GM21576 (cell line): Measurements from ENCODE around the gene GABBR1.

Source experiments
- ATAC-seq: cut with Tn5 transposase; IDR thresholded peaks from one replicate; pipeline ENCODE4 v1.9.1; 2021; ENCODE audit warnings: mild to moderate bottlenecking, moderate library complexity; ENCODE audit not compliant: unreplicated experiment

The GABBR1 gene

DNA sequence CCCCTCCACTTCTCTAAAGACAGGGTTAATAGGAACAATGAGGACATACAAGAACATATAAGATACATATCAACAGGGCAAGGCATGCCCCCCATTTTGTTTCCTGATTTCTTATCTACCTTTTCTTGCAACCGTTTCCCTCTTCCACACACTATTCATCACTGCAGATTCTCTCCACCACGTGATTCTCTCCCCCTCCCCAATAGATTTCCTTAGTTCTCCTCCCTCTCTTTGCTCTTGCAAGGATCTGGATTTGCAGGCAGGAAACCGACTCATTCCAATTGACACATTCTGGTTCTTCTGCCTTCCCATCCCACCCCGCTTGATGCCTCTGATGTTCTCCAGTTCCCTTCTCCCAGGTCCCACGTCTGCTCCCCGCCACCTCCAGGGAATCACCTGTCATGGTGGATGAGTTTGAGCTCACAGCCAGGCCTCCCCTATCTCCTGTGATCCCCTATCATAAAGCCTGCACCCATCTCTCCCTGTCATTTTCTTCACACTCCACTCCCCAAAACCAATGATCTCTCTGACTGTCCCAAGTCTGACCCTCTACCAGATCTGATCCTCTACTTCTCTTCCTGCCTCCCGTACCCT is 7.5 kb downstream of the GABBR1 start:
- ATAC-seq: no peak

GRCh38 chr6:29624520-29624961 is 8.4 kb downstream of the GABBR1 start:
- ATAC-seq: no peak

- ATAC-seq: no peak
Observed at GRCh38 chr6:29620630-29621029, 12.4 kb downstream of the GABBR1 start.

DNA sequence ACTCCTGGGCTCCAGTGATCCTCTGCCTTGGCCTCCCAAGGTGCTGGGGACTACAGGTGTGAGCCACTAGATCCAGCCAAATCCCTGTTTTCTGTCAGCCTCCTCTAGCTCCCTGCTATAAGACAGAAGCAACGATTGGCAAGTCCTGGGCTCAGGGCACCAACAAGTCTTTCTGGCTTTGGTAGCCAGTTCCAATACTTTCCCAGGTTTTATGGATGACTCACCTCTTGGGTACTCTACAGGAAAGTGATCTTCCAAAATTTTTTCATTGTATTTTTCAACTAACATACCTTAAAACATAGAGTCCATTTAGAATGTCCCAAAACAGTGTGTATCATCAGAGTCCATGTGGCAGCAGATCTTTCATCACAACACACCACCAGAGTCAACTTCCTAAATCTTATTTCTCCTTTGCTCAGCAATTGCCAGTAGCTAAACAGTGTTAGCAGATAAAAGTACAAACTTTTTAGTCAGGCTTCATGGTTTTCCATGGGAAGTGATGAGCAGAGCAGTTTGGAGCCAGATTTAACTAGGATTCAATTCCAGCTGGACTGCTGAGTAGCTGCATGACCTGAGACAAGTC is 13.3 kb downstream of the GABBR1 start:
- no peak for ATAC-seq

DNA sequence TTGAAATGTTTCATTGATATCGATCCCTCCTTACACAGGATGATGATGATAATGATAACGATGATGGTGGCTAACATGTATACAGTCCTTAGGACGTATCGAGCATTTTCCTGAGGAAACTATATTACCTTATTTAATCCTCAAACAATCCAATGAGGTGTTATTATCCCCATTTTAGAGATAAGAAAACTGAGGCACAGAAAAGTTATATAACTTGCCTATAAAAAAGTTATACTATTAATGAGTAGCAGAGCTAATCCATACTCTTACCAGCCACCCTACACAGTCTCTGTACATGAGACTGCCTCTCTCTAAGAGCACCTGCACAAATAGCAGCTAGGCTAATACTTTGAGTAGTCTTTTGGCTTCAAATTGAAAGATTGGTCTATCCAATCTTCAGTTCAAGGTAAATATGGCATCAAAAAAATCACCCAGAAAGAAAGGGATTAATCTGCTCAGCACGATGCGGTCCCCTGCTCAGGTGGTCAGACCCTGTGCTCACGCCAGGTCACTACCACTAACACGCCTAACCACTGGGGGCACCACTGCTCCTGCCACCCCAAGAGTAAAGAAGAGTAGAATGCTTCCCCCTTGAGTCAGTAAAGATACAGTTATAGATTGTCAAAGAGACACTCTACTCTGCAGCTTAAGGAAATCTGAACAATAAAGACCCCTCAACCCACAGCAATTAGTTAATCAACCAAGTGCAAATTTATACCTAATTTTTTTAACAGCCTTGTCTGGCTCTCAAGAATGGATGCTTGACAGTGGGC is 15.0 kb downstream of the GABBR1 start:
- no peak for ATAC-seq

DNA sequence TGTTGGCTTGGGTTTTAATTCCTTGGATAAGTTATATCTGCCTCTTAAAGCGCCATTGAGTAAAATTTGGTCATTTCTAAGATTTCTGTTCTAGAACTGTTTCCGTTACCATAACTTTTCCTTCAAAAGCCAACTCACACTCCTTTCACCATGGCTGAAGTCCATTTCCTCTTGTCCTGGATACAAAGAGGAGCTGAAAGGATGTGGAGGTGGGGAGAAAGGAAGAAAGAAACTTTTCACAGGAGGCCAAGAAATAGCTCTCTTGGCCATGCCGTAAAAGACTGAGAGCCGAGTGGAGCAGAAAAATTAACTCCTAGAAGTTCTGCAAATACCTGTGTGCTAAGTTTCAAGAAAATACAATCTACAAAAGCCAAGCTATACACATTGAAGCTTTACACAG is 21.6 kb downstream of the GABBR1 start:
- no peak for ATAC-seq

GRCh38 chr6:29610540-29610939 is 22.4 kb downstream of the GABBR1 start:
- no peak for ATAC-seq

GRCh38 chr6:29608131-29608530 is 24.9 kb downstream of the GABBR1 start:
- ATAC-seq: no peak

DNA sequence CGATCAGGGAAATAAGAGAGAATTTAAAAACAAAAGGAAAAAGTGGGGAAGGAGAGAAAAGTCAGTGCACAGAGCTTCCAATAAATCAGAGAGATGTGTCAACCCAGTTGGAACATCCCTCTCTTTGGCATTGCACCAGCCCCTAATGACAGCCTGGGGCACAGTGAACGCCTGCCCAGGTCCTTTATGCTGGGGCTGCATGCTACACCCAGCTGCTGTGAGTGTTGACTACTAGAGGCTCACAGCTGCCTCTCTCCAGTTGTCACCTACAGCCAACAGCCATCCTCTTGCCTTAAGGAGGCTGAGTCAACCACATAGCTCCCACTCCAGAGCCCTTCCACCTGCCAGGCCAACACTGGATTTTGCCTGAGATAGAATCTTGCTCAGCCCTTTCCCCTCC is 29.1 kb downstream of the GABBR1 start:
- ATAC-seq: no peak

DNA sequence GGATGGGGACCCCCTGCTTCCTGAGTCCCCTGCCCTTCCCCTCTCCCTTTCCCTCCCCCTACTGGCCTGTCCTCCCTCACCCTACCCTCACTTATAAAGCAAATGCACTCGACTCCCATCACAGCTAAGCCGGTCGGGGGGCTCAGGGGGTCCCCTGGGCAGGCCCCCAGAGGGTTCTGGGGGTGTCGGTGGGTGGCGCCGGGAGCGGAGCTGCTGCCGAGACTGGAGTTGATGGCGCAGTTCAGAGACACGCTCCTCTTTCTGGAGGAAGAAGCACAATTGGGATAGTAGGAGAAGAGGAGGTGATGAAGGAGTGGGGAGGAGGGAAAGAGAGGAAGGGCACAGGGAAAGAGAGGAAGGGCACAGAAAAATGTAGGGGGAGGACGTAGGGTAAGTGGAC is 29.5 kb downstream of the GABBR1 start:
- ATAC-seq: no peak

- ATAC-seq: no peak
Observed at GRCh38 chr6:29602564-29603361, 30.2 kb downstream of the GABBR1 start.

DNA sequence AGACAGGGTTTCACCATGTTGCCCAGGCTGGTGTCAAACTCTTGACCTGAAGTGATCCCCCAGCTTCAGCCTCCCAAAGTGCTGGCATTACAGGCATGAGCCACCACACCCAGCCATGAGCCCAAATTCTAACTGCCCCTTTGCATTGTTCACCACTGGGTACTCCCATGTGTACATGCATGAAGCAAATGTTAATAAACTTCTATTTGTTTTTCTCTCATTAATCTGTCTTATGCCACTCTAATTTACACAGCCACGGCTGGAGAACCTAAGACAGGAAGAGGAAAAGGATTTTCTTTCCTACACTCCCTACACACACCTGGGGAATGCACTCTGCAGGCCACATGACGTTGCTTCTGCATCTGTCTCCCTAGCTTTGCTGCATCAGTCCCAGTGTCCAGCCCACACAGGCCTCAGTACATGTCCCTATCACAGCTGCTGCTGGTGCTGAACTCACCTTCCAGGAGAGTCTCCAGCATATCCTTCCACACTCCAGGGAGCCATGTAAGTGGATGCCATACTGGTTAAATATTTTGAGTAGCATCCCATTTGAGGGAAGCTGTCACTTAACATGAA is 34.7 kb downstream of the GABBR1 start:
- ATAC-seq: no peak

DNA sequence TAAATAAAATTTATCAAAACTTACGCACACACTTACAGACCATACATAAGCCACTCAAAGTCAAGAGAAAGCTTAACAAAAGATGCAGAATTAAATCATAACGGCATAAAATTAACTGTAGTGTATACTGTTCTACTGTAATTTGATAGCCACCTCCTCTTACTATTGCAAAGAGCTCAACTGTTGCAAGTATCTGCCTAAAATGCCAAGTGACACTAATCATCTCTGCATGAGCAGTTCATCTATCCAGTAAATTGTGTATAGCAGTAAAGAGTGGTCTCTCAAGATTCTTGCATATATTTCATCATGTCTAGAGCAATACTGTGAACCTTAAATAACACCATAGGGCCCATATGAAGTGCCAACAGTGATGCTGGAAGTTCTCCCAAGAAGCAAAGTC is 35.8 kb downstream of the GABBR1 start:
- ATAC-seq: no peak

- ATAC-seq: no peak
Observed at GRCh38 chr6:29596381-29596900, 36.5 kb downstream of the GABBR1 start.

- ATAC-seq: no peak
Observed at GRCh38 chr6:29593199-29593855, 39.7 kb downstream of the GABBR1 start.

GRCh38 chr6:29591677-29592076 is 41.3 kb downstream of the GABBR1 start:
- ATAC-seq: no peak

DNA sequence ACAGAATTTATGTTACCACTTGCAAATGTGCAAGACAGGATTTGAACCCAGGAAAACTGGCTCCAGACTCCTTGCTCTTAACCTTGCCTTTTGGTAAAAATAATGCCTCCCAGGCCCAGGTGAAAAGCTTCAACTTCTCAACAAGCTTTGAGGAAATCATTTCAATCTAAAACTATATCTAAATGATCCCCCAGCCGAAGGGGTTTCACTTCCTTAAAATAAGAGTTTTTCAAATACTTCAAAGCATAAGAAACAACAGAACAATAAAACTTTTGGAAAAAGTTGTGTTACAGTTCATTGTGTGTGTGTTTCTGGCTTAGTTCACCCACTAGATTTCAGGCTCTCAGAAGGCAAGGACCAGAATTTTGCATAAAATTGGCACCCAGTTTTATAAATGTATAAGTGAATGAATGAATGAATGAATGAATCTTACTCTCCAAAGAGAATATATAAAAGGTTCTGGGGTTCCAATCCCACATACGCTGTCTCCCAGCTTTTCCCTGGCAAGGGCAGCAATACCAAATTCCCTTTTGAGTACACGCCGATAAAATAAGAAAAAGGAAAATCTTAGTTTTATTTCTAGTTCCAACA is 42.7 kb downstream of the GABBR1 start:
- no peak for ATAC-seq

DNA sequence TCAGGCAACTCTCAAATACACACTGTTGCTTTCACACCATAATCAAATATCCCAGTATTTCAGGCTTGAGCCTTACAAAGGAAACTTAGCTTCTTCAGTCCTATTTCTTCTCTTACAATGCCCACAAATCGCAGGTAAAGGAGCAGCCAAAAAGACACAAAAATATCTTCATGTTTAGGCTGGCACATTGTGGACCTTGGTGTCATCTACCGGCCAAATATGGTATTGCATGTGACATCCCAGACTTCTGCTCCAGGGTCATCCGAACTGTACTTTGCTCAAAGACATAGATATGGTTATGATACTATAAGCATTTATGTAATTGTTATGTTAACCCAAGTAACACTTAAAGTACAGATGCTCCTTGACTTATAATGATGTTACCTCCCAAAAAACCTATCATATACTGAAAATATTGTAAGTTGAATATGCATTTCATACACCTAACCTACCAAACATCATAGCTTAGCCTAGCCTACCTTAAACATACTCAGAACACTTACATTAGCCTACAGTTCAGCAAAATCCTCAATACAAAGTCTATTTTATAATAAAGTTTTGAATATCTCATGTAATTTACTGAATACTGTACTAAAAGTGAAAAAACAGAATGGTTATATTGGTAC is 43.4 kb downstream of the GABBR1 start:
- ATAC-seq: no peak

DNA sequence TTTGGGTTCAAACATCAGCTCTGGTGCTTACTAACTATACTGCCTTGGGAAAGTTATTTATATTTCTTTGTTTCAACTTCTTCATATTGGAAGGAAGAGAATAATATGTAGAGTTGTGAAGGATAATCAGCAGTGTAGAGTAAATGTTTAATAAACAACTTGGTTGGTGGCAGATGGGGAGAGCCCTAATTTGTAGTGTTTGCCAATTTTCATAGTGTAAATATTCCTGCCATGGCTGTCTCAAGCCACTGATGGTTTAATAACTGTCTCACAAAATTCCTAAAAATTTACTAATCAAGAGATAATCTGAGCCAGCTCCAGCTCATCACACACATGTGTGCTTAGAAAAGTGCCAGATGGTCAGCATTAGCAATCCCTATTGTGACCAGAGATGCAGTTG is 48.2 kb downstream of the GABBR1 start, which contains the start of gene OR2H2:
TSS of gene OR2H2 (plus strand) at position 301 of the 400 bp plus-strand sequence. CDS start 2,824 bp downstream, outside the sequence.
- ATAC-seq: no peak
